ENCODE measurements around the gene KCTD8.

GRCh38 chr4:44146516-44146915 is 302.1 kb downstream of the KCTD8 start:
- TF ChIP-seq POLR2AphosphoS5 (IDR thresholded peaks at IDR 0.05), result no peak
- no peak for TF ChIP-seq CTCF (IDR thresholded peaks at IDR 0.05)
- no peak for TF ChIP-seq EP300 (IDR thresholded peaks at IDR 0.05; ENCODE audit: low read depth)
- no peak for TF ChIP-seq POLR2A (IDR thresholded peaks at IDR 0.05)

Measured in transverse colon (tissue), 4 donors.